GM21526 (cell line): ENCODE results near the gene PES1.
"Not testable (repeated sequence)": the region's sequence is repeated elsewhere in the genome, so short reads cannot be mapped to it uniquely, and the experiment has no call there.

Source experiments
- ATAC-seq: cut with Tn5 transposase; IDR thresholded peaks from one replicate; pipeline ENCODE4 v1.9.1; 2021; ENCODE audit warnings: moderate library complexity; ENCODE audit not compliant: unreplicated experiment, low FRiP score

Gene PES1

DNA sequence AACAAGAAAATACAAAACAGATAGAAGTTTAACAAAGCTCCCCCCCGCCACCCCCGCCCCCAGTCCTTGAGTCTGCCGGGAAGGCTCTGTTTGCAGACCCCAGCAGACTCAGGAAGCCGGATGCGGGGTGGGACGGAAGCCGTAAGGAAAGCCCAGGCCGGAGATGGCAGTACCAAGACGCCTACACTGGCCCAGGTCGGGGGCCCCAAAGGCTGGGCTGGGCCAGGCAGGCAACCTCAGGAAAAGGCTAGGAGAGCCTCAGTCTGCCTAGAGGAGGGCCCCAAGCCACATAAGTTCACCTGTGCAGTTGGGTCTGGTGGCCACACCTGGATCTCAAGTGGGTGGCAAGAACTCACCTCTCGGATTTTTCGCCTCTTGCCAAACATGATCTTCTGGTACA is 13.2 kb downstream of the PES1 start:
- no peak for ATAC-seq

DNA sequence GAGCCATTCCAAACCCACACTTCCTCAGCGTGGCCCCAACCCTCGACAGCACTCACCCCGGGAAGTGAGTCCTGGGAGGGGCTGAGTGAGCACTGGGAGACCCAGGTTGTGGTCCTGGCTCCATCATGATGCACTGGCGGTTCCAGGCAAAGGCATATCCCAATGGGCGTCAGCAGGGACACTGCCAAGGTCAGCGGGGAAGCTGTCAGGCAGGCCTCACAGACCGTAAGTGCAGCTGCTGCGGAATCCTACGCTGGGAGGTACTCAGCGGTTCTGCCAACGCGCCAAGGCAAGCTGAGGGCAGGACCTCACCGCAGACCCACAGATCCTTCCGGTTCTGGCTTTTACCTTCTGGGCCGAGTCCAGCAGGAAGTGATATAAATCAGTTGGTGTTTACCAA is 15.9 kb downstream of the PES1 start:
- ATAC-seq, result no peak

DNA sequence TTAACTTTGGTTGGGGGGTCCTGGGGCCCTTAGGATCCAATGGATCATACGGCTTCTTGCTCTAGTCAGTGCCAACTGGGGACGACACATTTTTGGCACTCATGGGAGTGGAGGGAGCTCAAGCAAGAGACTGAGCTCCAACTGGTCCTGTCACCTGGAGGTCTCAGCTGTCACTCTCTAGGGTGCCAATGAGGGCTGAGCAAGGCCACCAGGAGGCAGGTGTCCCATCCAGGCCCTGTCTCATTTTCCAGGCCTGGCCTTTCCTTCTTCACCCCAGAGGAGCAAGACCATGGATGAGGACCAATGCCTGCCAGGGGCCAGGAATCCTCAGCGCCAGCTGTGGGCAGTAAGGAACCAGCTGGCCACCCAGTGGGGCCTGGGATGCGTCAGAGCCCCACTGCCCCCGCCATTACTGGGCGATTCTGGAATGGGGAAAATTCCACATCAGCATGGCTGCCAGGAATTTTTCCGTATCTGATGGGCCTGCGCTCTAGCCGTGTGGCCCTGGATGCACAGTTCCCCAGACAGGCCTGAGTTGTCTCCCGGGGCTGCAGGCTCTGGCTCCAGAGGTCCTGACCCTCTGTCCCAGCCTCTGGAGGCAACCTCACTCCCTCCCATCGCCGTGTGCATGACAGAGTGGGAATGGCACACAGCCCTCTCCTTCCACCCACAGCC is 16.6 kb downstream of the PES1 start:
- no peak for ATAC-seq

DNA sequence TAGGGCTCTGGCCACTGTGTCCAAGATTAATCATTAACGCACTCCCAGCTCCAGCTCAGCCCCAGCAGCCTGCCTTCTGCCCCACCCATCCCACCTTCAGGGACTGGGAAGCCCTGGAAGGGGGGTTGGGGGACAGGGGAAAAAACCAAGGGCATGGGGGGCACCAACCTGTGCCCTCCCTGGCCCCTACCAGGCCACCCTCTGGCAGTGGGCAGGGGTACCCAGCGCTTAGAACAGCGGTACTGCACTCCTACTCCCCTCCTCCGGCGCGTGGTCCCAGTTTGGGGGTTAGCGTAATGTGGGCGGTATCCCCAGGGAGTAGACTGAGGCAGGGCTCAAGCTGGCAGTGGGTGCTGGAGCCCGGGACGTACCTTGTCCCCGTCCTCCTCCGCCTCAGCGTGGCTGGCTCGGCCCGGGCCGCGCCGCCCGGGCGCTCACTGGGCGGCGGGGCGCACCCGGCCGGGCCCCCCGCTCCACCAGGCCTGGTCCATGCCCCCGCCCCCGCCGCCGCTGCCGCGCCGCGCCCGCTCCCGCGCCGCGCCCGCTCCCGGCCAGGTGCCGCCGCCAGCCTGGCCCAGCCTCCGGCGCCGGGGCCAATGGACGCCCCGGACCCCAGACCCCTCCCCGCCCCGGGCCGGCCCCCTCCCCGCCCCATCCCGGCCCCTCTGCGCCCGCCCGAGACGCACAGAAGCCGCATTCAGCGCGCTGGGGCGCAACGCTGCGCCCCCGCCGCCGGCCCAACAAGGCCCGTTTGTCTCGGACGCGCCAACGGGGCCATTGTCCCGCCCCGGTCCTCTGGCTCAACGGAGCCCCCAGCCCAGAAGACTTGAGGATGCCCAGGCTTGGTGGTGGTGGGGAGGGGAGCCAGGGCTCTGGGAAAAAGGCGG is 17.4 kb downstream of the PES1 start, which contains the start of gene GAL3ST1:
GAL3ST1 (minus strand) TSS at position 571 of the 887 bp plus-strand sequence. CDS start 17,273 bp downstream, outside the sequence.
- no peak for ATAC-seq

DNA sequence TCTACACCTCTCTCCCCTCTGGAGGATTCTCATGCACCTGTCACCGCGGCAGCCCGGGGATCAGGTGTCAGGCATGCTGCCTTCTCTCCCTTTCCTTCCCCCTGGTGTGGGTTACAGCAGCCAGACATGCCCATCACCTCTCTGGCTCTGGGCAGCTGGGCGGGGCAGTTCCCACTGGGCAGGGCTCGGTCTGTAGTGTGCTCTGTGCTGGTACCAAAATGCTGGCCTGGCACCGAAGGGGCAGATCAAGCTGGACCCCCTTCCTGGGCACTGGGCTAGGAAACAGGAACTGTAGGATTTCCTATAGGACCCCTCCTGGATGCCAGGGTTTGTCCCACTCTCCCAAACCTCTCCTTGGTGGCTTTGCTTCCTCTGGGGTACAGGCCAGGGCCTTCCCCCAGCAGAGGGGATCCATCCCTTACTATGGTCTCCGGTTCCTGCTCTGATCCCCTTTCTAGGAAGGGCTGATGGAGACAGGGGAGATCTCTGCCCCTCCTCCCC is 18.1 kb downstream of the PES1 start:
- no peak for ATAC-seq

DNA sequence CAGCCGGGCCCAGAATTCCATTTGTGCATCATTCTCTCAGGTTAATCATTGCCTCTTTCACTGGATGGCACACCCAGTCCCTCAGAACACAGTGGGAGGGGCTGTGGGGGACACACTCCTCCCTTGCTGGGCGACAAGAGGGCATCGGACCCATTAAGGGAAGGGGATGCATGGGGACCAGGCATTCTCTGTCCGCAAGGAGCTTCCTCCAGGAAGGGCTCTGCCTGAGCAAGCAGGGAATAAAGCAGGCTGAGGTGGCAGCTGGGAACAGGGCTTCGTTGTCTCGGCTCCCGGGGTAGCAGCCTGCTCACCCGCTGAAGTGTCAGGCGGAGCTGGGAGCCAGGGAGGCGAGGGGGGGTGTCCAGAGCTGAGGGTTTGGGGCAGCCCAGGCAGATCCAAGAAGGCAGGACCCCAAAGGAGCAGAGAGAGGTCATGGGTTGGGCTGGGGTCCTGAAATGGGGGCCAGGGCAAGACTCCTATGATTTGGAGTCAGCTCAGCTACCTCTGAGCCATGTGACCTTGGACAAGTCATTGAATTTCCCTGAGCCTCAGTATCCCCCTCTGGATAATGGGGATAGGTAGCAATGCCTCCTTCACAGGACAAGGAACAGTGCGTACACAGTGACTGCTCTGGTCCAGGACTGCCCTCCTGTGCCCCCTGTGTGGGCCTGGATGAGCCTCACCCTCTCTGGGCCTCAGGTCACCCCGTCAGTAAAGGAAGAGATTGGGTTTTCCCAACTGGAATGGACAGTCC is 18.7 kb downstream of the PES1 start:
- no peak for ATAC-seq

DNA sequence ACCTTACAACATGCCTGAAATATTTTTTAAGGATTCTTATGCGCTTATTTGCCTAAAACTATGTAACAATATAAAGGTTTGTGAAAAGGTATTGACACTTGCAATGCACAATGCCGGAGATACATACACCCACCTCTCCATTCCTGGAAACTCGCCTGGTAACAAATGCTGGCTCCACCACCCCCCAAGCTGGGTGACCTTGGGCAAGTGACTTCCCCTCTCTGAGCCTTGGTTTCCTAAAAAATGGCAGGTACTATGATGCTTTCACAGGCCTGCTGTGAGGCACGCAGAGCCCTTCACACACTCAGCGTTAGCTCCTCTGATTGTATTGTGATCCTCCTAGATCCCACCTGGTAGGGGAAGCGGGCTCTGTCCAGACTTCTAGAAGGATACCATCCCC is 19.5 kb downstream of the PES1 start:
- no peak for ATAC-seq

DNA sequence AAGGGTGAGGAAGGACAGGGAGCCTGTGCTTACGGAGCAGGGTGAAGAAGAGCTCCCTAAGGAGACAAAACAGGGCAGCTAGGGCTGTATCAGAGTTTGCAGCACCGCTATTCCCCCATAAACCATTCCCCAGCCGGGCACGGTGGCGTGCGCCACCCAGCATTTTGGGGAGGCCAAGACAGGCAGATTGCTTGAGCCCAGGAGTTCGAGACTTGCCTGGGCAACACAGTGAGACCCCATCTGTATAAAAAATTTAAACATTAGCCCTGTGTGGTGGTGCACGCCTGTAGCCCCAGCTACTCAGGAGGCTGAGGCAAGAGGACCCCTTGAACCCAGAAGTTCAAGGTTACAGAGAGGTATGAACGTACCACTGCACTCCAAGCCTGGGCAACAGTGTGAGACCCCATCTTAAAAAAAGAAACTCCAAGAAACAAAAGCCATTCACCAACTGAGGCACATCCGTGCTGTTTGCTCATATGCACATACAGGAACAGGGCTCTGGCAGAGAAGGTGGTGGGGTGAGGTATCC is 22.0 kb downstream of the PES1 start:
- no peak for ATAC-seq

DNA sequence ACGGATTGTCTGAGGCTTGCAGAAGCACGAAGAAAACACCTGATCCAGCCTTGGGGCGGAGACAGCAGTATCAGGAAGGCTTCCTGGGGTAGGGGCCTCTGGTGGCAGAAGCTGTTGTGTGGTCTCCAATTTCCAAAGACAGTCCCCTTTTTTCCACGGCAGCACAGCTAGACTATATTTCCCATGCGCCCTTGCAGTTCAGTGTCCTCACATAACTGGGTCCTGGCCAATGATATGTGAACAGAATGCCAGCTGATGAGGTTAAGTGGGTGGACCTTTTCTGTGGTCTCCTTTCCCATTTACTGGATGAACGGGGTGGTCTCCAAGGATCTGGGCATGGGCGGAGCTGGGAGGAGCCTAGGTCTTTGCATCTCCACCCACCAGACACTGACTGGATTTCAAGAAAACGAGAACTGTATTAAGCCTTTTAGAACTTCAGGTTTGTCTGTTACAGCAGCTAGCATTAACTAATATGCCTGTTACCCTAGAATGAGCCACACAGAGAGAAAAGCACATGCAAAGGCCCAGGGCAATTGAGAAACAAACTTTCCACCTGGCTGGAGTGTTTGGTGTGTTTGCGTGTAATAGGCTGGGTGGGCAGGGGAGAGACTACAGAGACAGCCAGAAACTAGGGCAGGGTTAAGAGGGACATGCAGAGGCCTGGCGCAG is 23.4 kb downstream of the PES1 start:
- ATAC-seq, result no peak

DNA sequence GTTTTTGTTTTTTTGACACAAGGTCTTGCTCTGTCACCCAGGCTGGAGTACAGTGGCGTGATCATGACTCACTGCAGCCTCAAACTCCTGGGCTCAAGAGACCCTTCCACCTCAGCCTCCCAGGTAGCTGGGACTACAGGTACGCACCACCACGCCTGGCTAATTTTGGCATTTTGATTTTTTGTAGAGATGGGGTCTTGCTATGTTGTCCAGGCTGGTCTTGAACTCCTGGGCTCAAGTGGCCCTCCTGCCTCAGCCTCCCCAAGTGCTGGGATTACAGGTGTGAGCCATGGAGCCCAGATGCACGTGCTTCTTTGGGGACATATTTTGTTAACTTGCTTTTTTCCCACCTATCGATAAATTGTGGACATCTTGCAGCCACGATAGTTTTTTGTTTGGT is 24.4 kb downstream of the PES1 start:
- not testable (repeated sequence) for ATAC-seq

DNA sequence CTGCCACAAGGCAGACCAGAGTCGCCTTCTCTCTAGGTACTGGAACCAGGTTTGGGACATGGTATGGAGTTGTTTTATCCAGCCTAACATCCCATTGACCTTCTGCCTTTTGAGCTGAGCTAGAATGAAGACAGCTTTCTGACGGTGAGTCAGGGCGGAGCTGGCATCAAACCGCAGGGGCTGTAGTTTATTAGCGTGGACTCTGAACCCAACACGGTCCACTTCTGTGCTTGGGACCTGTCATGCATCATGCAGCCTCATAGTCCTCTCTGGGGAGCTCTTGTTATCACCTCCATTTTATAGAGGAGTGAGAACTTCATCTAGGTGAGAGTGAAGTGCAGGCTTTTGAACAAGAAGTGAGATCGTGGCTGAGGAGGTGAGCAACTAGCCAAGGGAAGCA is 25.6 kb downstream of the PES1 start:
- ATAC-seq, result no peak

DNA sequence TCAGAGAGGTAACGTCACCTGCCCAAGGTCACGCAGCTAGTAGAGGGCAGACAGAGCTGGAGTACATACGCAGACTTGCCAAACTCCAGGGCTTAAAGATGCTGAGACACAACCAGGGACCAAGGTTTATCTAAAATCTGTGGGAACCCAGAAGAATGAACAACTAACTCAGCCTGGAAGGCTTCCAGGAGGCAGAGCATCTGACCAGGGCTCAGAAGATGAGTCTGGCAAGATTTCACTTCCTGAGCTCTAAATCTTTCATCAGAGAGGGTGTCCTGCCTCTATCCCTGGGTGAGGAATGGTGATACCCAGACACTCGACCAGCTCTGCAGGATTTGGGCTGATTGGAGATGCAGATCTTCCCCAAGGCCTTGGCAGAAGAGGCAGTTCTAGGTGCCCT is 26.4 kb downstream of the PES1 start:
- ATAC-seq, result no peak

DNA sequence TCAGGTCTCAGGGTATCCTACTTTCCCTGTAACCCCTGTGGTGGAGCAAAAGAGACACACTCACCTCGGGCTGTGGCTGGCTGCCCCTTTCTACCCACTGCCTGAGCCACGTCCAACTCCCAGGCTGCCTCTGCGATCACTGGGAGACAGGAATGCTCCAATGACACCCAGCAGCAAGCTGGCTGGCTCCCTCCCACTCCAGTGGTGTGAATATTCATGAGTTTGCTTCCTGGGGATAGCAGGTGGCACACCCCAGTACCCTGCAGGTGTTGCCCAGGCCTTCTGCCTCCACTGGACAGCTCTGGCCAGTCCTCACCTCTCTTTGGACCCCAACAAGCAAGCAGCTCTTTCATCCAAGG is 27.0 kb downstream of the PES1 start:
- ATAC-seq, result no peak

DNA sequence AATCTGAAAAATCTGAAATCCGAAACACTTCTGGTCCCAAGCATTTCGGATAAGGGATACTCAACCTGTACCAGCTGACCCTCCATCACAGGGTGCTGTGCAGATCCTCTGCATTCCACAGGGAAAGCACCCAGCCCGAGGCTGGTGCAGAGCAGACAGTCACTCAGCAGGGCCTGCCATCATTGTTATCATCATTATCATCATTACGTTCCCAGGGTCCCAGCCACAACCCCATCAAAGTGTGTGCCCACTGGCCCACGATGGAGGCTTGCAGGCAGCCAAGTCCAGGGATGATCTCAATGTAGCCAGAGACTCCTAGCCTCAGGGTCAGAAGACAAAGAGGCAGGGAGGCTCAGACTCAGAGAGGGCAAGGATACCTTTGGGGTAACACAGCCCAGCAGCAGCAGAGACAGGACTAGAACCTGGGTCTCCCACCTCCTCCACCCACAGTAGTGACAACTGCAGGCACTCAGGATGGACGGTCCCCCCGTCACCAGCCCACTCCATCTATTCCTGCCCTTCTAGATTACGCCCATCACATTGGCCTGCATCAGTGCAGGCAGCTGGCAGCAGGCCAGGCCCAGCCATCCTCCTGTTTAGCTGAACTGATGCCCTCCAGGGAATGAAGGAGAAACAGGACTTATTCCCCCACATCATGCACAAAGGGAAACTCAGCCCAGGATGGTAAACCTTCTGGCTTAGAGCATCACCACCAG is 27.5 kb downstream of the PES1 start:
- ATAC-seq, result no peak

DNA sequence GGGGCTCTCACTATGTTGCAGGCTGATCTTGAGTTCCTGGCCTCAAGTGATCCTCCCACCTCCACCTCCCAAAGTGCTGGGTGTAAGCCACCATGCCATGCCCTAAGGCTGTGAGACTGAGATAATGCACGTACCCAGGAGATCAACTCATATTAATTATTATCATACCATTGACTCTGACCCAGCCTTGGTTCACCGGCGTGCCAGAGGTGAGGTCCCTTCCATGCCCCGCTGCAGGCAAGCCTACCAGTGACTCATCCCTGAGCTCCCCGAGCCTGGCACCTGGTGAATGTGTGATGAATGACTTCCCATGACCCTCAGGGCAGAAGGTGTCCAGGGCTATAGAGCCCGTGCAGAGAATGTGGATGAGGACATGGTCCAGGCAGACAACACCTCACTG is 29.3 kb downstream of the PES1 start:
- ATAC-seq, result no peak

DNA sequence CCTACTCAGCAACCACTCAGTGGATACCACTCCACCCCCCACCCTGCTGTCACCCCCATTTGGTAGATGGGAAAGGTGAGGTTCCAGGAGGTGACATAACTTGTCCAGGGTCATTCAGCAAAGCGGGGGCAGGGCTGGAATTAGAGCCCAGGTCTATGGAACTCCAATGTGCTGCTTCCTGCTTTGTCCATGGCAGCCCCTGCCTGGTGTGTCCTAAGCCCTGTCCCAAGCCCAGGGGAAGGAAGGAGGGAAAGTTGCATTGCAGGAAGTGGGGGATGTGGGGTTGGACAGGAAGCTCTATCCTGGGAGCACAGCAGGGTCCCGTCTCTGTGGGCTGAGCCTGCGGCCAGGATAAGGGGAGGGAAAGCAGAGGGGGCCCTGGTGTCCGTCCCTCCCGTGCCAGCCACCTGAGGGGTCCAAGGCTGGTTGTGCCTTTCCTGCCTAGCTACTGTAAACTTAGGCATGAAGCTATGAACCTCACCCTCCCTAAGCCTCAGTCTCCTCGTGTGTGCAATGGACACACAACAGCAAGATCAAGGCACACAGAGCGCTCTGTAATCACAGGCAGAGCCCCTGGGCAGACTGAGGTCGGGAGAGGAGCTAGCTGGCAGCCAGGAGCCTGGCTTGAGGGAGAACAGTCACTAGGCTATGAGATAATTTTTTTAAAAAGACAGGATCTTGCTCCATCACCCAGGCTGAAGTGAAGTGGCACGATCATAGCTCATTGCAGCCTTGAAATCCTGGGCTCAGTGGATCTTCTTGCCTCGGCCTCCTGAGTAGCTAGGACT is 30.1 kb downstream of the PES1 start:
- no peak for ATAC-seq

DNA sequence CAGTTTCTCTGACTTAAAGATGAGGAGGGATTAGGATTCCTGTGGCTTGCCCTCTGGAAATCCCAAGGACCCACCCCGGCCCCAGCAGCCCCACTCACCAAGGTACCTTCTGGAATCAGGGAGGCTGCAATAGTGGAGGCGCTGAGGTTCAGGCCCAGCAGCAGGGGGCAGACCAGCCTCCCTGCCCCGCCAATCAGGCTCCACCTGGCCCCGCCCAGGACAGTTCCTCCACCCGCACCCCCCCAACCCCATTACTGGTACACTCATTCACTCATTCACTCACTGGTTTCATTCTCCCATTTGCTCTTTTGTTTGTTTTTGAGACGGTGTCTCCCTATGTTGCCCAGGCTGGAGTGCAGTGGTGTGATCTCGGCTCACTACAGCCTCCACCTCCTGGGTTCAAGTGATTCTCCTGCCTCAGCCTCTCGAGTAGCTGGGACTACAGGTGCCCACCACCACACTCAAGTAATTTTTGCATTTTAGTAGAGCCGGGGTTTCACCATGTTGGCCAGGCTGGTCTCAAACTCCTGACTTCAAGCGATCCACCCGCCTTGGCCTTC is 31.0 kb downstream of the PES1 start:
- not testable (repeated sequence) for ATAC-seq

DNA sequence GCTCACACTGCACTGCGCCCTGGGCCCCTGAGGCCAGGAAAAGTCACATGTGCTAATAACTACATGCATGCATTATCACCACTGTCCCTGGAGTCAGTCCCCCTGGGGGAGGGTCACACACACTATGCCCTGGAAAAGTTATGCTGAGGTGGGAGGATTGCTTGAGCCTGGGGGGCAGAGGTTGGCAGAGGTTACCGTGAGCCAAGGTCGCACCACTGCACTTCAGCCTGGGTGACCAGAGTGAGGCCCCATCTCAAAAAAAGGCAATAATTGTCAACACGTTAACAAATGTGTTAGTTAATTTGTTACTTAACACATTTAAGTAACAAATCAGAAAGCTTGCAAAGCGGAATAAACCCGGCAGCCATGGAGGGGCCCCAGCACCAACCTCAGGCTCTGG is 31.8 kb downstream of the PES1 start:
- ATAC-seq, result no peak

DNA sequence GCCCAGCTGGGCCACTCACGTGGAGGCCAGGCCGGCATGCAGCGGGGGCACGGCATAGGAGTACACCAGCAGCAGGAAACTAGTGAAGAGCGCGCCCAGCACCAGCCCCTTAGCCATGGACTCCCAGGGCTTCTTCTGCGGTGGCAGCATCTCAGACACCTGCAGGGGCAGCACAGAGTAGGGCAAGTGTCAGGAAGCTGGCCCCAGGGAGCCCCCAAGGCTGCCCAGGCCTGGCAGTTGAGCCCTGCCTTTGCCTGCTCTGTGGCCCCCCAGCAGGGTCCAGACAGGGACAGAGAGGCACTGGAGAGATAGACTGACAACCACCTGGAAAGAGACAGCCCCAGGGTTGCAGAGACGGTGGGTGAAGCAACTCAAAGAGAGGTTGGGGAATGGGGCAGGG is 34.5 kb downstream of the PES1 start:
- no peak for ATAC-seq
